ENCODE measurements around the gene CD109. TPM values are rescaled to one million over a fixed set of nuclear protein-coding genes. Genes with fewer than 3 reads are reported as not detected.

CD109 gene
- total RNA-seq (10 to 100 TPM in 1 of 5 experiments, 1 to 10 TPM in 2, under 1 TPM in 2; 0.54 to 12.3 (median 1.2) TPM), polyA plus RNA-seq (under 1 TPM; 0.20 to 0.31 TPM), total RNA-seq (2.4 reads per million, percentile 12 among the genes with 10 or more reads in this experiment)

- Histone ChIP-seq H3K4me1 (ENCODE audit: control insufficient read depth in 2 of 2, insufficient read depth in 2 of 2, low read length in 2 of 2) (peaks cover 0 to 6% of the 10 kb centered on the region in 2 donors), H3K4me3 (ENCODE audit: low read length) (peak within 1 kb of the TSS; percentile 61), H3K27me3 (ENCODE audit: control insufficient read depth in 2 of 2, insufficient read depth in 2 of 2, low read length in 2 of 2) (no peaks in the 10 kb centered on the region), H3K27ac (ENCODE audit: low read depth, low read length) (peak within 1 kb of the TSS; percentile 49), H3K36me3 (ENCODE audit: control insufficient read depth in 2 of 3, insufficient read depth in 3 of 3, low read length in 3 of 3) (no peaks in the 10 kb centered on the region), H3K9me3 (ENCODE audit: control insufficient read depth in 2 of 3, low read length in 3 of 3) (no peaks in the 10 kb centered on the region)
- Mint-ChIP-seq H3K27me3 (peaks cover 0 to 33% (median 24%) of the 10 kb centered on the region in 5 donors), H3K4me3 (peak within 1 kb of the TSS; percentile 84 to 94 (median 90)), H3K4me1 (peaks cover 5 to 43% (median 25%) of the 10 kb centered on the region in 7 donors), H3K9me3 (peaks cover 0 to 7% (median 0%) of the 10 kb centered on the region in 11 donors), H3K36me3 (peaks cover 0 to 18% (median 0%) of the 10 kb centered on the region in 5 donors), H3K27ac (peak within 1 kb of the TSS; percentile 23 to 94 (median 87))
- ChIA-PET CTCF (no interaction called here), POLR2A (no interaction called here)
- DNase-seq (peak; percentile 15 to 81 (median 48)), ATAC-seq (peak; percentile 75)
- intact Hi-C loops (cut with micrococcal nuclease): loop anchor here (1.0 kb wide), 4 partner anchors 21 to 175 kb away; partner anchors contain the start of gene EEF1A1 (in 1 of the 2)
Observed at GRCh38 chr6:73695619-73696421, at the start of gene CD109. Gene CD109 (plus strand): TSS chr6:73696203. CDS start chr6:73696216, 13 bp downstream.

DNA sequence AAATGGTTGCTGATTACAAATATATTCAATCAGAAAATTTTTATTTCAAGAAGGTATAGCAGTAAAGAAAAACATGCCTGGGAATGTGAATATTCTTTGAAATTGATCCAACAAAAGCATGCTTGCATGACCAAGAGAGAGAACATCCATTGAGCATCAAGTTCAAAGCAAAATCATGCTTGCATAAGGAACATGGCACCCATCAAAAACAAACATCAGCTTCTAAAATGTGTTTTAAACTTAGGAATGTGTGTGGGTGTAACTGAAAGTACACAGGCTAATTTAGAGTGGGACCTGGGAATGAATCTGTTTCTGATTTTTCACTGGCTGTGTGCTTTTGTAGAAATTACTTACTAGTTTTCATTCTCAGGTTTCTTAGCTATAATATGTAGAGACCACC, 47.8 kb upstream of the CD109 start:
- ATAC-seq (no peak), DNase-seq (no peak)
- no peaks in the 10 kb centered on the region for H3K27me3 ChIP-seq (ENCODE audit: control insufficient read depth in 2 of 2, insufficient read depth in 2 of 2, low read length in 2 of 2)
- H3K4me3 ChIP-seq (ENCODE audit: low read length): no peak overlapping the region
- ChIA-PET CTCF (interaction anchor here (0.8 kb wide), 1 partner anchor 88 kb away, joined by 5 read pairs; no protein-coding TSS in a partner anchor), POLR2A (interaction anchor here (1.0 kb wide), 1 partner anchor 389 kb away, joined by 4 read pairs; no protein-coding TSS in a partner anchor)
- no peak overlapping the region for H3K4me3 Mint-ChIP-seq
- peaks cover 0 to 7% (median 5%) of the 10 kb centered on the region in 3 experiments for H3K36me3 ChIP-seq (ENCODE audit: control insufficient read depth in 2 of 3, insufficient read depth in 3 of 3, low read length in 3 of 3)
- H3K36me3 Mint-ChIP-seq: peaks cover 4 to 18% (median 7%) of the 10 kb centered on the region in 5 donors
- peaks cover 21 to 47% (median 38%) of the 10 kb centered on the region in 7 donors for H3K4me1 Mint-ChIP-seq
- intact Hi-C loops (cut with micrococcal nuclease): no loop called here
- H3K27ac ChIP-seq (ENCODE audit: low read depth, low read length): no peak overlapping the region
- H3K9me3 Mint-ChIP-seq: peaks cover 0 to 2% (median 0%) of the 10 kb centered on the region in 11 donors
- no peaks in the 10 kb centered on the region for H3K9me3 ChIP-seq (ENCODE audit: control insufficient read depth in 2 of 3, low read length in 3 of 3)
- H3K27me3 Mint-ChIP-seq: no peaks in the 10 kb centered on the region
- H3K27ac Mint-ChIP-seq: peak overlapping the region in 1 of 9 donors; percentile 2
- peaks cover 7% of the 10 kb centered on the region in 2 donors for H3K4me1 ChIP-seq (ENCODE audit: control insufficient read depth in 2 of 2, insufficient read depth in 2 of 2, low read length in 2 of 2)

- peaks cover 24 to 48% (median 40%) of the 10 kb centered on the region in 7 donors for H3K4me1 Mint-ChIP-seq
- Histone ChIP-seq H3K27me3 (ENCODE audit: control insufficient read depth in 2 of 2, insufficient read depth in 2 of 2, low read length in 2 of 2) (no peaks in the 10 kb centered on the region), H3K4me1 (ENCODE audit: control insufficient read depth in 2 of 2, insufficient read depth in 2 of 2, low read length in 2 of 2) (peaks cover 10 to 12% of the 10 kb centered on the region in 2 donors), H3K4me3 (ENCODE audit: low read length) (no peak overlapping the region), H3K27ac (ENCODE audit: low read depth, low read length) (no peak overlapping the region), H3K36me3 (ENCODE audit: control insufficient read depth in 2 of 3, insufficient read depth in 3 of 3, low read length in 3 of 3) (peaks cover 0 to 14% (median 5%) of the 10 kb centered on the region in 3 experiments), H3K9me3 (ENCODE audit: control insufficient read depth in 2 of 3, low read length in 3 of 3) (no peaks in the 10 kb centered on the region)
- ChIA-PET POLR2A (interaction anchor here (0.8 kb wide), 1 partner anchor 1635 kb away, joined by 3 read pairs; no protein-coding TSS in a partner anchor), CTCF (interaction anchor here (0.6 kb wide), 1 partner anchor 171 kb away, joined by 3 read pairs; no protein-coding TSS in a partner anchor)
- ATAC-seq (no peak), DNase-seq (no peak)
- peak overlapping the region in 2 of 9 donors; percentile 2 to 77 for H3K27ac Mint-ChIP-seq
- no peak overlapping the region for H3K4me3 Mint-ChIP-seq
- H3K27me3 Mint-ChIP-seq: no peaks in the 10 kb centered on the region
- H3K9me3 Mint-ChIP-seq: peaks cover 0 to 2% (median 0%) of the 10 kb centered on the region in 11 donors
- H3K36me3 Mint-ChIP-seq: peaks cover 4 to 18% (median 7%) of the 10 kb centered on the region in 5 donors
- intact Hi-C loops (cut with micrococcal nuclease): loop anchor here (5.0 kb wide), 2 partner anchors 1027 to 1953 kb away; partner anchors contain the start of genes KCNQ5 (in 1 of the 2) and SENP6 (in 1 of the 2)
Observed at GRCh38 chr6:73649783-73650182, 46.2 kb upstream of the CD109 start.

- CTCF ChIA-PET: interaction anchor here (0.6 to 2.1 kb wide), 11 partner anchors 11 to 1588 kb away, joined by 3 to 6 read pairs (median 3); partner anchors contain the start of gene MTO1
- H3K27me3 Mint-ChIP-seq: no peaks in the 10 kb centered on the region
- H3K27ac ChIP-seq (ENCODE audit: low read depth, low read length): peak overlapping the region; percentile 99
- peaks cover 0 to 2% (median 0%) of the 10 kb centered on the region in 11 donors for H3K9me3 Mint-ChIP-seq
- intact Hi-C loops (cut with micrococcal nuclease): loop anchor here (1.0 to 5.0 kb wide), 7 partner anchors 22 to 1949 kb away; partner anchors contain the start of genes COX7A2 (in 1 of the 2), KCNQ5 (in 1 of the 2), SENP6 (in 1 of the 2) and TMEM30A (in 1 of the 2)
- peak; percentile 35 to 82 (median 73) for DNase-seq
- peaks cover 10 to 13% of the 10 kb centered on the region in 2 donors for H3K4me1 ChIP-seq (ENCODE audit: control insufficient read depth in 2 of 2, insufficient read depth in 2 of 2, low read length in 2 of 2)
- H3K4me3 ChIP-seq (ENCODE audit: low read length): peak overlapping the region; percentile 99
- H3K27me3 ChIP-seq (ENCODE audit: control insufficient read depth in 2 of 2, insufficient read depth in 2 of 2, low read length in 2 of 2): no peaks in the 10 kb centered on the region
- peak overlapping the region; percentile 94 to 100 (median 98) for H3K4me3 Mint-ChIP-seq
- H3K4me1 Mint-ChIP-seq: peaks cover 17 to 45% (median 39%) of the 10 kb centered on the region in 7 donors
- H3K36me3 ChIP-seq (ENCODE audit: control insufficient read depth in 2 of 3, insufficient read depth in 3 of 3, low read length in 3 of 3): peaks cover 0 to 14% (median 5%) of the 10 kb centered on the region in 3 experiments
- ATAC-seq: peak; percentile 62
- H3K27ac Mint-ChIP-seq: peak overlapping the region; percentile 88 to 99 (median 96)
- POLR2A ChIA-PET: interaction anchor here (0.6 to 4.4 kb wide), 16 partner anchors 9 to 1949 kb away, joined by 3 to 92 read pairs (median 4); partner anchors contain the start of genes COX7A2, EEF1A1, MTO1 and SENP6
- H3K36me3 Mint-ChIP-seq: peaks cover 4 to 11% (median 6%) of the 10 kb centered on the region in 5 donors
- H3K9me3 ChIP-seq (ENCODE audit: control insufficient read depth in 2 of 3, low read length in 3 of 3): no peaks in the 10 kb centered on the region
Observed at GRCh38 chr6:73652637-73653570, 43.1 kb upstream of the CD109 start.

DNA sequence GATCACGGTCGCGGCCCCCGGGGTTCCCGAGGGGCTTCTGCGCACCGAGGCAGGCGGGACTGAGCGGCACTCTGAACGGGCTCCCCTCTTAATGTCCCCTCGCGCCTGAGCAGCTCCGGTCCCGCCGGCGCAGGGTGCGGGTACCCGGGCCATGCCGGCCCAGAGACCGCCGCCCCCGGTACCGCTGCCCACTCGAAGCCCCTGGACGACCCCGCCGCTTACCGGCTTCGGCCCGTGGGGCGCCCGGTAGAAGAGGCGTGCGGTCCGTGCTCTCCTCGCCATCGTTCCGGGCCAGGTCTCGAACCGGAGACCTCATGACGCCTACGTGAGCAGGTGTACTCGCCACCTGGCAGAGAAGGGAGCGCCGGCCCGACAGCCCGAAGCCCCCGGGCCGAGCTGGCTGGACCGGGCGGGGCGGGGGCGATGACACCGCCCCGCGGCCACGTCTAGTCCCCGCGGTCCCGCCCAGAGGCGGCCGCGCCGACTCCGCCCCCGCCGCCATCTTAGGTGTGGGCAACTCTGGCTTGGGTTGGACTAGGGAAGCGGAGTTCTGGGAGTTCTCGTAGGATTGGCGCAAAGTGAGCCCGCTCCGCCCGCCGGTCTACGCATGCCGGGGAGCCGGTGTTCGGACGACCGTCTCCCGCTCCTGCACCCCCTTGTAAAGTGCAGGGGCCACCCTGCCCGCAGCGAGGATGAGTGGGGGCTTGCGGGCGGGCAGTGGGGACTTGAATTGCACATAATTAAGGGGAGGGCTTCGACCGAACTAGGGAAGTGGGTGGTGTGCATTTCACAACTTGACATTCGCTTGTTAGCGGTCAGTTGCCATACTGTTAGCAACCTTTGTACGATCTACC, 42.2 kb upstream of the CD109 start, which contains the start of gene SLC17A5:
TSS of gene SLC17A5 (minus strand) at position 422 of the 854 bp plus-strand sequence. CDS start at position 316, 106 bp downstream.
- H3K36me3 Mint-ChIP-seq: peaks cover 4 to 7% (median 6%) of the 10 kb centered on the region in 5 donors
- Histone ChIP-seq H3K27ac (ENCODE audit: low read depth, low read length) (peak within 1 kb of the TSS; percentile 99), H3K9me3 (ENCODE audit: control insufficient read depth in 2 of 3, low read length in 3 of 3) (no peaks in the 10 kb centered on the region), H3K4me3 (ENCODE audit: low read length) (peak within 1 kb of the TSS; percentile 99), H3K4me1 (ENCODE audit: control insufficient read depth in 2 of 2, insufficient read depth in 2 of 2, low read length in 2 of 2) (peaks cover 10 to 13% of the 10 kb centered on the region in 2 donors), H3K27me3 (ENCODE audit: control insufficient read depth in 2 of 2, insufficient read depth in 2 of 2, low read length in 2 of 2) (no peaks in the 10 kb centered on the region), H3K36me3 (ENCODE audit: control insufficient read depth in 2 of 3, insufficient read depth in 3 of 3, low read length in 3 of 3) (peaks cover 0 to 14% (median 0%) of the 10 kb centered on the region in 3 experiments)
- POLR2A ChIA-PET: interaction anchor here (0.6 to 4.4 kb wide), 19 partner anchors 8 to 1948 kb away, joined by 3 to 92 read pairs (median 4); partner anchors contain the start of genes EEF1A1, MTO1 and SENP6
- CTCF ChIA-PET: interaction anchor here (0.7 to 2.1 kb wide), 8 partner anchors 12 to 274 kb away, joined by 3 to 6 read pairs (median 4); partner anchors contain the start of gene MTO1
- no peaks in the 10 kb centered on the region for H3K27me3 Mint-ChIP-seq
- peaks cover 17 to 42% (median 37%) of the 10 kb centered on the region in 7 donors for H3K4me1 Mint-ChIP-seq
- peaks cover 0 to 2% (median 0%) of the 10 kb centered on the region in 11 donors for H3K9me3 Mint-ChIP-seq
- peak; percentile 95 for ATAC-seq
- intact Hi-C loops (cut with micrococcal nuclease): loop anchor here (1.0 to 5.0 kb wide), 13 partner anchors 22 to 1949 kb away; partner anchors contain the start of genes EEF1A1 (in 2 of the 2), MTO1 (in 2 of the 2), TMEM30A (in 2 of the 2) and CGAS (in 1 of the 2)
- H3K27ac Mint-ChIP-seq: peak within 1 kb of the TSS; percentile 90 to 99 (median 97)
- DNase-seq: peak; percentile 76 to 89 (median 82)
- H3K4me3 Mint-ChIP-seq: peak within 1 kb of the TSS; percentile 95 to 100 (median 98)

All from naive thymus-derived CD4-positive, alpha-beta T cell (primary cell).